ENCODE results near the gene PARG.
A peak's percentile ranks its signal among the peaks of the same experiment; 100 is the strongest.
"Not testable (repeated sequence)": the region's sequence is repeated elsewhere in the genome, so short reads cannot be mapped to it uniquely, and the experiment has no call there.

Gene PARG

DNA sequence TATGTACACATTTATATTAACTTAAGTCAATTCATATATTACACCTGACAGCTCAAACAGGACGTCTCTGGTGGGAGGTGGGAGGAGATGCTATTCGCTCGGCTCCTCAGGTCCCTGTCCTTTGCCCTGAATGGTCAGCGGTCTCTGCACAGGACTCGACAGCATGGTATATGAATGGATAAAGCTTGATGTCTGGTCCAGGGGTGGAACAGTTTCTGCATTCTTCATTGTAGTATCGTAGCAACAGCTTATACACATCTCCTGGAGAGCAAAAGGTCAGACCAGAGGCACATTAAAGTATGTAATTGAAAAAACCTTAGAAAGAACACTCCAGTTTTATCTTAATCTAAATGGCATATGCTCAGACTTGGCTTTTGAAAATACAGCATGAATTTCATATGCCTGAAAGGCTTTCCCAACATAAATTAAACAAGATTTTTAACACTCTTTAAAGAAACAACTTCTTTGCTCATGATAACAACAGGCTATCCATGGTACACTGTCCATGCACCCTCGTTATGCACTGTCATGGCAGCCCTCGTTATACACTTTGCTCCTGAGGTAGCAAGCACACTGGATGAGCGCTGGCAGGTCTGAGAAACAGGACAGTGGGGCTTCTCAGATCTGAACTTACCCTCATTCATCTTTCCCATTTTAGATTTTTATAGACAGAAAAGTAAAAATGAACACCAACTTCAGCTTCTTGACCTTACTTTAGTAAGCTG, 122.4 kb downstream of the PARG start:
- DNase-seq, result no peak

DNA sequence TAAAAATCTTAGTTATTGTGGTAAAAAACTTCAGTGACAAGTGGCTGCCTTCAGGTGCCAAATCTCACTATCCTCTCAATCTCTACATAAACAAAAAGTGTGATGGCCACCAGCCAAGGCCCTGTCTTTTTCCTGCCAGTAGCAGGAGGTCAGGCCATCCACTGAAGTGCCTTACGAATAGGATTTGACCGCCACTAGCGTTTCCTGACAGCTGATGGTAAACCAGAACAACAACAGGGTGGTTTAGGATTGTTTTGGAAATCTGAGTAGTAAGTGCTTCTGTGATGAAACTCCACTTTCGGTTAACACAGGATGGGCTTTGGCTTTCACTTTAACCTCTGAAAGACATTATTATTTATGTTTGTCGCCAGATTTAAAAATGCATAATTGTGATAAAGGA, 124.0 kb downstream of the PARG start:
- DNase-seq, result no peak

DNA sequence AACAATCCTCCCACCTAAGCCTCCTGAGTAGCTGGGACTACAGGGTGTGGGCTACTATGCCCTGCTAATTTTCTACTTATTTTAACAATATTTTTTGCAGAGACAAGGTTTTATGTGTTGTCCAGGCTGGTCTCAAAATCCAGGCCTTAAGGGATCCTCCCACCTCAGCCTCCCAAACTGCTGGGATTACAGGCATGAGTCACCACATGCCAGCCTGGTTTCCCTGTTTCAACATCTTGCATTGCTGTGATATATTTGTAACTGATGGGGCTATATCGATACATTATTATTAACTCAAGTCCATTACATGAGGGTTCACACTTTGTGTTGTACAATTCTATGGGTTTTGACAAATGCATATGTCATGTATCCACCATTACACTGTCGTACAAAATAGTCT, 137.8 kb downstream of the PARG start:
- DNase-seq, result no peak

DNA sequence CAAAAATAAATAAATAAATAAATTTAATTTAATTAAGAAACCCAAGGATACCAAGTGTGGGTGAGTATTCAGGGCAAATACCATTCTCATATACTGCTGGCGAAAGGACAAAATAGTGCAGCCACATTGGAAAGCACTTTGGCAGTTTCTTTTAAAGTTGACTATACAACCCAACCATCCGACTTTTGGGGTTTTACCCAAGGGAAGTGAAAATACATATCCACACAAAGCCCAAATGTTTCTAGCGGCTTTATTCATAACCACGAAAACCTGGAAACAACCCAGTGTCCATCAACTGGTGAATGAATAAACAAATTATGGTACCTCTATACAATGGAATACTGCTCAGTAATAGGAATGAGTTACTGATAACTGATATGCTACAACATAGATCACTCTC, 143.6 kb downstream of the PARG start:
- no peak for DNase-seq

DNA sequence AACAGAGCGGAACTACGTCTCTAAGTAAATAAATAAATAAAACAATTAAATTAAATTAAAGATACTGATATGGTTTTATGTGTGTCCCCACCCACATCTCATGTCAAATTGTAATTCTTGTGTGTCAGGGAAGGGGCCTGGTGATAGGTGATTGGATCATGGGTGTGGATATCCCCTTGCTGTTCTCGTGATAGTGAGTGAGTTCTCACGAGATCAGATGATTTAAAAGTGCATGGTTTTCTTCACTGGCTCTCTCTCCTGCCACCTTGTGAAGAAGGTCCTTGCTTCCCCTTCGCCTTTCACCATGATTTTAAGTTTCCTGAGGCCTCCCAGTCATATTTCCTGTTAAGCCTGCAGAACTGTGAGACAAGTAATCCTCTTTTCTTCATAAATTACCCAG, 150.7 kb downstream of the PARG start:
- no peak for DNase-seq

DNA sequence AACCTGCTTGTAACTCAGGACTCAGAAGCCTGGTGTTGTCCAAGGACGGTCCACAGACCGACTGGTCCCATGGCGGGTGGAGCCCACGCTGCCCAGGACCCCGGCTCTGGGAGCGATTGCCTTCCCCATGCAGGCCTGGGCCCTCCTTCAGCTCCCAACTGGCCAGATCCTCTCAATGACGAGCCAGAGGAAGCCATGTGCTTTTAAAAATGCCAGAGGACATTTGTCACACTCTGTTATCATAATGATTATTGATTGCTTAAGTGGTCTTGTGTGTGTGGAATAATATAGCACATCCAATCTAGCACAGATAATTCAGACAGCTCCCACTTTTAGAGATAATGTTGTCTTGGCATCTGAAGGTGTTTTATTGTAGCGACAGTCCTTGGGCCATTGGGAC, 157.1 kb downstream of the PARG start:
- no peak for DNase-seq

DNA sequence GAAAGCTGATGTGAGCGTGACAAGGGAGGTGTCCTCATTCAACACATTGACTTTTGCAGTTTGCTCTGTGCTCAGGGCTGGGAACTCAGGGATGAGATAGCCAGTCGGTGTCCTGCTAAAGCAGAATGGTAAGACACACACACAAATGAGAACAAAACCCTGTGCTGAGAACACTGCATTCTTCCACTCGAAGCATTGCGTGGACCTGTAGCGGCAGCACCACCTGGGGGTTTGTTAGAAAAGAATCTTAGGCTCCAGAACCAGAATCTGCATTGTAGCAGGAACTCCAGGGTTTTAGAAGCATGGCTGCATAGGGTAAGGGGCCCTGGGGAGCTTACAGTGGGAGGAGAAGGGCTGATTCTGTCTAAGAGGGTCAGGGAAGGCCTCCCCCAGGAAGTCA, 158.2 kb downstream of the PARG start:
- no peak for DNase-seq

DNA sequence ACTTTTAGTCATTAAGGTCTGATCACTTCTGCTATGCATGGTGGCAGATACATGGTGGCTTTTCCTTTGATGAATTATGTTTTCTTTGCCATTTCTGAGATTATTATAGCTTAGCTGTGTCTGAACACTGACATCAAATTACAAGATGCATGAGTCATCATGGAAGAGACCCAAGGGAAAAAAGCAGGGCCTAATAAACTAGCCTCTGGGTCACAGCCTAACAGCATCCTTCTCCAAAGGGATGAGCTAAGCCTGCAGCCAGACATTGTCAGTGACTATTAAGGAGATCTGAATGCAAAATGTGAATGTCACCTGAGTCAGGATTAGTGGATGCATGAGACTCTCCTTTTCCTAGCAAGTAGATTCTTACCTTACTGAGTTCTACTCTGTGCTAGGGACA, 160.6 kb downstream of the PARG start:
- no peak for DNase-seq

DNA sequence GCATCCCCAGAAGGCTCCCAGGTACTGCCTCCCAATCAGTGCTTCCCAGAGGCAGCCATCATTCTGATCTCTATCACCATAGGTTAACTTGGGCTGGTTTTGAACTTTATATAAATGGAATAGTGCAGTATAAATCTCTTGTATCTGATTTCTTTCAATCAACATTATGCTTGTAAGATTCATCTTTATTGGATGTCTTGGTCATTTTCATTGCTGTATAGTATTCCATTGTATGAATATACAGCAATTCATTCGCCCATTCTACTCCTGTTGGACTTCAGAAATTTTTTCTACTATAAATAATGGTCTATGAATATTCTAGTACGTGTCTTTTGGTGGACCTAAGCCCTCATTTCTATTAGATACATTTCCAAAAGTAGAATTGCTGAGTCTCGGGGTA, 163.6 kb downstream of the PARG start:
- DNase-seq, result no peak

DNA sequence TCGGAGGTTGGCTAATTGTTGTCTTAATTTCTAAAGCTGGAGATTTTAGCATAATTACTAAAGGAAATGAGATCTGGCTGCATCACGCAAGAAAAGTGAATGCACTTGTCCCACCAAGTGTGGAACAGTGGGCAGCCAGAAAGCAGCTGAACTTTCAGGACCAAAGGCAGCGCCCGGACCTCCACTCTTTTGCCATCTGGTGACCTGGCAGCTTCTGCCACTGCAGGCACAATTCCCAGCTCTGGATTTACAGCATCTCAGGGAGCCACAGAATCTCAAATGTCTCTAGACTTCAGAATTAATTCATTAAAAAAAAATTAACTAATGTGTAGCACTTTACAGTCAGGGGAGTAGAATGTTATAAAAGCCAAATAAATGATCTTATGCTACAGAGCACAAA, 165.0 kb downstream of the PARG start:
- peak in 1 of 2 experiments; percentile 13 for DNase-seq

DNA sequence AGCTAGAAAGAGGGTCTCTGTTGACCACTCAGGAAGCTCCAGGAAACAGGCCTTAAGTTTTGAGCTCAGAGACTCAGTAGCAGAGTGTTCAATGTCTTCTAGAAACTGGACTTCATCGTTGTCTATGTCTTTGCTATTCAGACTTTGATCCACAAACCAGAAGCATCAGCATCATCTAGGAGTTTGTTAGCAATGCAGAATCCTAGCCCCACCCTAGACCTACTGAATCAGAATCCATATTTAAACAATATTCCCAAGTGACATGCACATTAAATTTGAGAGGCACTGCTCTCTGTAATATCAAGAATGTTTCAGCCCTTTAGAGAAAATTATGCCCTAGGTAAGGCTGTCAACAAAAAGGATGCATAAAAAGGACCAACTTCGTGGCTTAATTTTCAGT, 166.8 kb downstream of the PARG start:
- DNase-seq, result no peak

DNA sequence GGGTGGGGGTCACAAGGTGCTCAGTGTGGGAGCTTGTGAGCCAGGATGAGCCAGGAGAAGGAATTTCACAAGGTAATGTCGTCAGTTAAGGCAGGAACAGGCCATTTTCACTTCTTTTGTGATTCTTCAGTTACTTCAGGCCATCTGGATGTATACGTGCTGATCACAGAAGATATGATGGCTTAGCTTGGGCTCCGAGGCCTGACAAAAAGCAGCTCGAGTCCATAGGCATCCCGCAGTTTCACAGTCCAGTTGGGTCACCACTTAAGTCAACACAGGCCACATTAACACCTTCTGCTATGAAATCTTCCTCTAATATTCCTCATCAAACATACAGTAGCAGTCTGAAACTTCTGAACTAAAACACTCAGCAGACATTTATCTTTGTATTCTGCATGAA, 168.9 kb downstream of the PARG start:
- DNase-seq, result not testable (repeated sequence)

DNA sequence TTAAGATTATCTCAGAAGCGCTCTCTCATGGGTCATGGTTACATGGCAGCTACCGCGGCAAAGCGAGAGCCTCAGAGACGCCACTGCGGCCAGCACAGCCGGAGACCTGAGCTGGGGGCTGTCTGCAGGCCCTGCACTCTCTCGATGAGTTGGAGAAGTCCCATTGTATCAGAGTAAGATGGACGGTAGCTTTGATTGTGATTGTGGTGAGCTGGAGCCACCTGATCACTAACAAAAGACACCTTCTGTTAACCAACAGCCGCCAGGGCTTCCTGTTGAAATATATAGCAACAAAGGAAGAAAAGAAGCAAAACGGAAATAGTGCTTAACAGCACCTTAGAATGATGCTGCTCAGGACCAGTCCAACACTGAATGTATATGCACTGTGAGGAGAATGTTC, 170.8 kb downstream of the PARG start:
- DNase-seq, result not testable (repeated sequence)

DNA sequence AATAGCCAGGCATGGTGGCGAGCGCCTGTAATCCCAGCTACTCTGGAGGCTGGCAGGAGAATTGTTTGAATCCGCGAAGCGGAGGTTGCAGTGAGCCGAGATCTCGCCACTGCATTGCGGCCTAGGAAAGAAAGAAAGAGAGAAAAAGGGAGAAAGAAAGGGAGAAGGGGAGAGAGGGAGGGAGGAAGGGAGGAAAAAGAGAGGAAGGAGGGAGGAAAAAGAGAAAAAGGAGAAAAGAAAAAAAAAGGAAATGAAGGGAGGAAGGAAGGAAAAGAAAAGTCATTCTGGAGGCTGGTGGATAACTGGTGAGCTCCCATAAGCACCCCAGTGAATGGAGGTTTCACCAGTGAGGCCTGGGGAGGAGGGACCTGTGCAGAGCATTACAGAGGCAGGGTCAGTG, 172.1 kb downstream of the PARG start:
- DNase-seq, result no peak

DNA sequence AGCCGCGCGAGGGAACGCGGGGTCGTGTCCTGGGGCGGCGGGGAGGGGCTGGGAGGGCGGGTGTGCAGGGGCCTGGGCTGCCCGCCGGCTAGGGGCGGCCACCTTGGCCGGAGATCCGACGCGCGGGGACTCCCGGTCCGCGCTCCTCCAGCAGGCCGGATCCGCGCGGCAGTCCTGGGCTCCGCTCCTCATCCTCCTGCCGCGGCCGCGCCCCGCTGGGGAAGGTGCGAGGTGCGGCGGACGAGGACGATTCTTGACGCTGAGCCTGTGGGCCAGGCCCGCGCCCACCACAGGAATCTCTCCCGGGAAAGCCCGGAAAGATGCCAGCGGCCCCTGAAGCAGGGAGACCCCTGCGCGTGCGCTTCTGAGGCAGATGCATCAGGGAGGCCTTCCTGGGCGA, 173.1 kb downstream of the PARG start:
- no peak for DNase-seq

DNA sequence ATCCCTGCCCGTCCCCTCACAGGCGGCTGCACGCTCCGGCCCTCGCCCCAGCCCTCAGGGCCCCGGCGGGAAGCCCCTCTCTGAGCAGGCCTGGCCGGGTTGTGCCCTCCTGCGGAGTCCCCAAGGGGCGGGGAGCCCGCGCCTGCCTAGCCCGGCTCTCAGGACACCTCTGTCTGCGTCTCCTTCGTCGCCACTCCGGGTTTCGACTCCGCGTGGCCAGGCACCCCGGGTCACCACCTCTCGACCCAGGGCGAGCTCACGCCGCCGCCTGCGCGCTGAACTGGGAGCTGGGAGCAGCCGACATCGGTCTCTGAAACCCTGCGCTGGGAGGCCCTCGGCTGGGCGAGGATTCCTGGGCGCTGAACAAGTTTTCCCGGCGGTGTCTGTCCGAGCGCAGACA, 173.5 kb downstream of the PARG start:
- DNase-seq, result no peak

Data from cerebellar nuclear complex (tissue), 1 donor.